Measurements from ENCODE around the gene PUM2.

DNA sequence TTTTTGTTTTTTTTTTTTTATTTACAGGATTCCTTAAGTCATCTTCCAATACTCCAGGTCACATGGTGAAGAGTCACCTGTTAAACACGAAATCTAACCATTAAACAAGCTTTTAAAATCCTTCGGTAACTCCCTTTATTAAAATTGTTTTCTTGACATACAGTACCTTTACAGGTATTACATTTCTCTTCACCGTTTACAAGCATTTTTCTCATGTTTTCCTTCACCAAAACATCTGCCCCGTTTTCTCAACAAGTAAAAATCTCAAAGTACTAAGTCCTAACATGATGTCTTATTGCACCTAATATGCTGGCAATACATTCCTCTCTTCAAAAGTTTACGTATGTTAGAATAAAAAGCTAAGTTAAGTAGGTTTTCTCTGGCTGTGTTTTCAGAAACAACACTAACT, 1.1 kb downstream of the PUM2 start:
- TF ChIP-seq, protein P1, sequence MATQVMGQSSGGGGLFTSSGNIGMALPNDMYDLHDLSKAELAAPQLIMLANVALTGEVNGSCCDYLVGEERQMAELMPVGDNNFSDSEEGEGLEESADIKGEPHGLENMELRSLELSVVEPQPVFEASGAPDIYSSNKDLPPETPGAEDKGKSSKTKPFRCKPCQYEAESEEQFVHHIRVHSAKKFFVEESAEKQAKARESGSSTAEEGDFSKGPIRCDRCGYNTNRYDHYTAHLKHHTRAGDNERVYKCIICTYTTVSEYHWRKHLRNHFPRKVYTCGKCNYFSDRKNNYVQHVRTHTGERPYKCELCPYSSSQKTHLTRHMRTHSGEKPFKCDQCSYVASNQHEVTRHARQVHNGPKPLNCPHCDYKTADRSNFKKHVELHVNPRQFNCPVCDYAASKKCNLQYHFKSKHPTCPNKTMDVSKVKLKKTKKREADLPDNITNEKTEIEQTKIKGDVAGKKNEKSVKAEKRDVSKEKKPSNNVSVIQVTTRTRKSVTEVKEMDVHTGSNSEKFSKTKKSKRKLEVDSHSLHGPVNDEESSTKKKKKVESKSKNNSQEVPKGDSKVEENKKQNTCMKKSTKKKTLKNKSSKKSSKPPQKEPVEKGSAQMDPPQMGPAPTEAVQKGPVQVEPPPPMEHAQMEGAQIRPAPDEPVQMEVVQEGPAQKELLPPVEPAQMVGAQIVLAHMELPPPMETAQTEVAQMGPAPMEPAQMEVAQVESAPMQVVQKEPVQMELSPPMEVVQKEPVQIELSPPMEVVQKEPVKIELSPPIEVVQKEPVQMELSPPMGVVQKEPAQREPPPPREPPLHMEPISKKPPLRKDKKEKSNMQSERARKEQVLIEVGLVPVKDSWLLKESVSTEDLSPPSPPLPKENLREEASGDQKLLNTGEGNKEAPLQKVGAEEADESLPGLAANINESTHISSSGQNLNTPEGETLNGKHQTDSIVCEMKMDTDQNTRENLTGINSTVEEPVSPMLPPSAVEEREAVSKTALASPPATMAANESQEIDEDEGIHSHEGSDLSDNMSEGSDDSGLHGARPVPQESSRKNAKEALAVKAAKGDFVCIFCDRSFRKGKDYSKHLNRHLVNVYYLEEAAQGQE (IDR thresholded peaks at IDR 0.05; ENCODE audit: low read depth, low read length), result no peak
- TF ChIP-seq RCOR1 (IDR thresholded peaks at IDR 0.05; ENCODE audit: low read length), result no peak
- TF ChIP-seq TAF1 (IDR thresholded peaks at IDR 0.05; ENCODE audit: borderline replicate concordance, low read depth, low read length), result no peak
- no peak for TF ChIP-seq FOXM1 (IDR thresholded peaks at IDR 0.05; ENCODE audit: low read depth)
- TF ChIP-seq, protein P2, sequence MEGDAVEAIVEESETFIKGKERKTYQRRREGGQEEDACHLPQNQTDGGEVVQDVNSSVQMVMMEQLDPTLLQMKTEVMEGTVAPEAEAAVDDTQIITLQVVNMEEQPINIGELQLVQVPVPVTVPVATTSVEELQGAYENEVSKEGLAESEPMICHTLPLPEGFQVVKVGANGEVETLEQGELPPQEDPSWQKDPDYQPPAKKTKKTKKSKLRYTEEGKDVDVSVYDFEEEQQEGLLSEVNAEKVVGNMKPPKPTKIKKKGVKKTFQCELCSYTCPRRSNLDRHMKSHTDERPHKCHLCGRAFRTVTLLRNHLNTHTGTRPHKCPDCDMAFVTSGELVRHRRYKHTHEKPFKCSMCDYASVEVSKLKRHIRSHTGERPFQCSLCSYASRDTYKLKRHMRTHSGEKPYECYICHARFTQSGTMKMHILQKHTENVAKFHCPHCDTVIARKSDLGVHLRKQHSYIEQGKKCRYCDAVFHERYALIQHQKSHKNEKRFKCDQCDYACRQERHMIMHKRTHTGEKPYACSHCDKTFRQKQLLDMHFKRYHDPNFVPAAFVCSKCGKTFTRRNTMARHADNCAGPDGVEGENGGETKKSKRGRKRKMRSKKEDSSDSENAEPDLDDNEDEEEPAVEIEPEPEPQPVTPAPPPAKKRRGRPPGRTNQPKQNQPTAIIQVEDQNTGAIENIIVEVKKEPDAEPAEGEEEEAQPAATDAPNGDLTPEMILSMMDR (IDR thresholded peaks at IDR 0.05), result no peak
- TF ChIP-seq EZH2phosphoT487 (IDR thresholded peaks at IDR 0.05; ENCODE audit: borderline replicate concordance, low read depth), result no peak

Measured in SK-N-SH (cell line).